Keratinocyte (primary cell): Measurements from ENCODE around the gene HPCAL1. TPM values are rescaled to one million over a fixed set of nuclear protein-coding genes. Genes with fewer than 3 reads are reported as not detected.

Experiments used
- DNase-seq: peaks from one replicate; pipeline ENCODE4 v3.0.0-alpha.2; 2011; ENCODE audit warnings: low read depth, missing footprints, low spot score
- FAIRE-seq: peaks from 2 replicates; lab custom pipeline; 2011; peaks lifted over from hg19 to GRCh38; lab: Jason Lieb, UNC
- H2AFZ ChIP-seq: 2 replicates; pipeline ENCODE4 v1.6.0; 2012; ENCODE audit warnings: low read length, control low read depth, inconsistent platforms; ENCODE audit not compliant: control insufficient read depth
- H3K27ac ChIP-seq: 2 replicates; pipeline ENCODE4 v1.5.1; 2011; ENCODE audit warnings: low read length; ENCODE audit not compliant: control insufficient read depth, insufficient read depth
- H3K27me3 ChIP-seq: 3 replicates; pipeline ENCODE4 v1.6.0; 2011; ENCODE audit warnings: low read length; ENCODE audit not compliant: control insufficient read depth, insufficient read depth; ENCODE audit errors: extremely low read depth
- H3K36me3 ChIP-seq, 2 experiments: 2 replicates in 1 of 2; 3 replicates in 1 of 2; pipeline ENCODE4 v1.5.1; 2011; ENCODE audit warnings: low read length in 2 of 2, mild to moderate bottlenecking in 1 of 2; ENCODE audit not compliant: control insufficient read depth in 2 of 2, insufficient read depth in 2 of 2; ENCODE audit errors: extremely low read depth in 1 of 2
- H3K4me1 ChIP-seq: 3 replicates; pipeline ENCODE4 v1.5.1; 2011; ENCODE audit warnings: low read length; ENCODE audit not compliant: control insufficient read depth, insufficient read depth; ENCODE audit errors: extremely low read depth
- H3K4me2 ChIP-seq: 3 replicates; pipeline ENCODE4 v1.6.0; 2011; ENCODE audit warnings: low read depth, low read length; ENCODE audit not compliant: control insufficient read depth, insufficient read depth; ENCODE audit errors: extremely low read depth
- H3K4me3 ChIP-seq, 3 experiments: fragments of 200-600 bp in 1 of 3; sonication (generic) in 1 of 3; 2 replicates in 2 of 3; 3 replicates in 1 of 3; pipeline ENCODE4 v1.5.1; 2011 to 2016; ENCODE audit warnings: low read length in 3 of 3, mild to moderate bottlenecking in 3 of 3, control low read depth in 2 of 3, inconsistent platforms in 1 of 3, low read depth in 1 of 3, mixed read lengths in 1 of 3, mixed run types in 1 of 3, moderate library complexity in 1 of 3; ENCODE audit not compliant: control insufficient read depth in 2 of 3, insufficient read depth in 2 of 3; ENCODE audit errors: extremely low read depth in 1 of 3
- H3K79me2 ChIP-seq: 2 replicates; pipeline ENCODE4 v1.6.0; 2012; ENCODE audit warnings: low read length; ENCODE audit not compliant: control insufficient read depth, insufficient read depth
- H3K9ac ChIP-seq: 3 replicates; pipeline ENCODE4 v1.6.0; 2011; ENCODE audit warnings: low read length; ENCODE audit not compliant: control insufficient read depth, insufficient read depth; ENCODE audit errors: extremely low read depth
- H3K9me1 ChIP-seq: 3 replicates; pipeline ENCODE4 v1.6.0; 2011; ENCODE audit warnings: low read length; ENCODE audit not compliant: control insufficient read depth, insufficient read depth; ENCODE audit errors: extremely low read depth
- H3K9me3 ChIP-seq: 2 replicates; pipeline ENCODE4 v1.5.1; 2012; ENCODE audit warnings: low read depth, low read length; ENCODE audit not compliant: control insufficient read depth
- H4K20me1 ChIP-seq: 3 replicates; pipeline ENCODE4 v1.6.0; 2011; ENCODE audit warnings: low read length; ENCODE audit not compliant: control insufficient read depth, insufficient read depth; ENCODE audit errors: extremely low read depth
- CTCF ChIP-seq, 3 experiments: IDR thresholded peaks in 1 of 3; conservative IDR thresholded peaks in 1 of 3; optimal IDR thresholded peaks in 1 of 3; 2 replicates in 2 of 3; 3 replicates in 1 of 3; pipeline versions ENCODE3 to v1.5.1; 2011; ENCODE audit warnings: low read length in 3 of 3, mild to moderate bottlenecking in 3 of 3, moderate library complexity in 2 of 3, control low read depth in 1 of 3, inconsistent platforms in 1 of 3; ENCODE audit not compliant: insufficient read depth in 2 of 3; ENCODE audit errors: extremely low read depth in 1 of 3
- EZH2 ChIP-seq: IDR thresholded peaks from one replicate; pipeline ENCODE4 v1.6.1; 2012; ENCODE audit warnings: inconsistent platforms, mild to moderate bottlenecking, low read length, moderate library complexity
- dilution Hi-C: fragments of 300-500 bp; cut with MboI; formaldehyde crosslinking; loops from one replicate; pipeline ENCODE4 v1.7.0; 2020; ENCODE audit warnings: low sequenced_read_pairs; ENCODE audit not compliant: extremely low pct_ligation_motif_present
- polyA plus RNA-seq, 5 experiments: library from polyadenylated mRNA; depleted of rRNA in 3 of 5; stranded (reverse) in 3 of 5; stranded (forward) in 1 of 5; unstranded in 1 of 5; fragments of >200 nt; gene quantifications; 1 replicate in 1 of 5; 2 replicates in 3 of 5; 3 replicates in 1 of 5; pipeline versions ENCODE4 v1.2.1 to v1.2.3, GENCODE V29; 2011 to 2012; ENCODE audit warnings: missing spikeins in 2 of 5, low read depth in 1 of 5, low replicate concordance in 1 of 5

HPCAL1 gene
- polyA plus RNA-seq, 1 donor (not counting 4 experiments of a cell fraction or from before 2014, with no cell fraction given) = 18.0 TPM

GRCh38 chr2:10417551-10418335 lies 115.0 kb downstream of the HPCAL1 start:
- Histone ChIP-seq H3K27me3 (no peaks in the 10 kb centered on the region), H3K9ac (no peak overlapping the region), H3K79me2 (no peaks in the 10 kb centered on the region), H3K4me3 (no peak overlapping the region), H3K27ac (no peak overlapping the region), H3K4me2 (no peak overlapping the region), H3K9me3 (no peaks in the 10 kb centered on the region), H3K36me3 (peaks cover 7 to 8% of the 10 kb centered on the region in 2 experiments), H3K4me1 (peaks cover 19% of the 10 kb centered on the region), H3K9me1 (peaks cover 4% of the 10 kb centered on the region), H4K20me1 (peaks cover 2% of the 10 kb centered on the region), H2AFZ (no peak overlapping the region)
- TF ChIP-seq CTCF (optimal IDR thresholded peaks at IDR 0.05 in 1 of 3, IDR thresholded peaks at IDR 0.05 in 1 of 3, conservative IDR thresholded peaks at IDR 0.05 in 1 of 3; ENCODE audit: extremely low read depth in 1 of 3, insufficient read depth in 2 of 3, low read length in 3 of 3) (no peak), EZH2 (no peak)
- DNase-seq (no peak), FAIRE-seq (no peak)
- dilution Hi-C loops = no loop called here

GRCh38 chr2:10419553-10420257 lies 117.0 kb downstream of the HPCAL1 start:
- no peak for FAIRE-seq
- DNase-seq = no peak
- no peaks in the 10 kb centered on the region for H3K79me2 ChIP-seq
- H3K27ac ChIP-seq = no peak overlapping the region
- dilution Hi-C loops = no loop called here
- no peaks in the 10 kb centered on the region for H3K4me1 ChIP-seq
- H3K9me3 ChIP-seq = no peaks in the 10 kb centered on the region
- no peak overlapping the region for H2AFZ ChIP-seq
- TF ChIP-seq EZH2 = no peak
- TF ChIP-seq CTCF (optimal IDR thresholded peaks at IDR 0.05 in 1 of 3, IDR thresholded peaks at IDR 0.05 in 1 of 3, conservative IDR thresholded peaks at IDR 0.05 in 1 of 3; ENCODE audit: extremely low read depth in 1 of 3, insufficient read depth in 2 of 3, low read length in 3 of 3) = no peak
- H3K36me3 ChIP-seq = peaks cover 16 to 19% of the 10 kb centered on the region in 2 experiments
- H3K4me3 ChIP-seq = no peak overlapping the region
- H3K27me3 ChIP-seq = no peaks in the 10 kb centered on the region
- H3K4me2 ChIP-seq = no peak overlapping the region
- H3K9ac ChIP-seq = no peak overlapping the region
- H4K20me1 ChIP-seq = no peaks in the 10 kb centered on the region
- no peaks in the 10 kb centered on the region for H3K9me1 ChIP-seq
